ENCODE measurements around the gene CNPY3.
"Not testable (repeated sequence)": the region's sequence is repeated elsewhere in the genome, so short reads cannot be mapped to it uniquely, and the experiment has no call there.

GRCh38 chr6:42941356-42941755 is 12.1 kb downstream of the CNPY3 start:
- not testable (repeated sequence) for TF ChIP-seq CTCF, POLR2A (IDR thresholded peaks at IDR 0.05)

Data from body of pancreas (tissue), 4 donors.